HepG2 (cell line): ENCODE data around the gene CD300LG. TPM values are rescaled to one million over a fixed set of nuclear protein-coding genes. Genes with fewer than 3 reads are reported as not detected.
A peak's percentile ranks its signal among the peaks of the same experiment; 100 is the strongest.

Source experiments
- CENPT ChIP-seq: sonication (generic); formaldehyde crosslinking; IDR thresholded peaks from 2 replicates; pipeline ENCODE4 v1.8.0; 2022; ENCODE audit warnings: low read depth, mild to moderate bottlenecking, moderate library complexity, missing genetic modification reagents
- DMAP1 ChIP-seq: IDR thresholded peaks from 2 replicates; pipeline ENCODE4 v1.6.1; 2016
- EEA1 ChIP-seq: sonication (generic); formaldehyde crosslinking; IDR thresholded peaks from 2 replicates; pipeline ENCODE4 v1.5.1; 2020; ENCODE audit warnings: mild to moderate bottlenecking, missing genetic modification reagents, borderline replicate concordance
- GATAD2A ChIP-seq: IDR thresholded peaks from 2 replicates; pipeline ENCODE4 v1.6.1; 2016
- KAT7 ChIP-seq: IDR thresholded peaks from 2 replicates; pipeline ENCODE4 v1.6.1; 2018; ENCODE audit warnings: borderline replicate concordance, missing compliant biosample characterization
- MAX ChIP-seq: IDR thresholded peaks from 2 replicates; pipeline ENCODE4 v1.6.1; 2012; ENCODE audit warnings: inconsistent platforms
- MEIS2 ChIP-seq: sonication (generic); formaldehyde crosslinking; IDR thresholded peaks from 2 replicates; pipeline ENCODE4 v1.9.0; 2021; ENCODE audit warnings: mild to moderate bottlenecking, missing genetic modification reagents
- PAF1 ChIP-seq: IDR thresholded peaks from 2 replicates; pipeline ENCODE4 v1.6.1; 2016; ENCODE audit warnings: missing genetic modification reagents, missing compliant biosample characterization
- SNAPC4 ChIP-seq: sonication (generic); formaldehyde crosslinking; IDR thresholded peaks from 2 replicates; pipeline ENCODE4 v1.4.0; 2020; ENCODE audit warnings: mild to moderate bottlenecking, missing genetic modification reagents
- SOX13 ChIP-seq, 3 experiments: fragments of 450-650 bp in 1 of 3; sonication (generic) in 1 of 3; formaldehyde crosslinking in 1 of 3; IDR thresholded peaks in 2 of 3; conservative IDR thresholded peaks in 1 of 3; 2 replicates each; pipeline versions ENCODE4 v1.5.0 to v1.6.1; 2016 to 2020; ENCODE audit warnings: antibody characterized with exemption in 1 of 3, mild to moderate bottlenecking in 1 of 3, missing compliant biosample characterization in 1 of 3, missing genetic modification reagents in 1 of 3, moderate library complexity in 1 of 3
- TBL1XR1 ChIP-seq: fragments of 150-350 bp; IDR thresholded peaks from 2 replicates; pipeline ENCODE4 v1.6.1; 2014; ENCODE audit warnings: borderline replicate concordance, low read length; ENCODE audit not compliant: partially characterized antibody
- TSC22D2 ChIP-seq: sonication (generic); formaldehyde crosslinking; IDR thresholded peaks from 2 replicates; pipeline ENCODE4 v1.5.1; 2020; ENCODE audit warnings: missing genetic modification reagents, mild to moderate bottlenecking, borderline replicate concordance
- ZBTB3 ChIP-seq: sonication (generic); formaldehyde crosslinking; IDR thresholded peaks from 2 replicates; pipeline ENCODE4 v1.4.0; 2020; ENCODE audit warnings: low read depth, mild to moderate bottlenecking, moderate library complexity, missing genetic modification reagents, borderline replicate concordance
- ZNF124 ChIP-seq: sonication (generic); formaldehyde crosslinking; IDR thresholded peaks from 2 replicates; pipeline ENCODE4 v1.4.0; 2020; ENCODE audit warnings: missing genetic modification reagents
- ZNF235 ChIP-seq: sonication (generic); formaldehyde crosslinking; IDR thresholded peaks from 2 replicates; pipeline ENCODE4 v1.8.1; 2023; ENCODE audit warnings: mild to moderate bottlenecking, missing genetic modification reagents, borderline replicate concordance
- ZNF24 ChIP-seq: fragments of 450-650 bp; IDR thresholded peaks from 2 replicates; pipeline ENCODE4 v1.6.1; 2017; ENCODE audit warnings: antibody characterized with exemption, mild to moderate bottlenecking
- ZNF367 ChIP-seq: sonication (generic); formaldehyde crosslinking; IDR thresholded peaks from 2 replicates; pipeline ENCODE4 v1.4.0; 2020; ENCODE audit warnings: missing genetic modification reagents, borderline replicate concordance
- ZNF431 ChIP-seq: sonication (generic); formaldehyde crosslinking; IDR thresholded peaks from 2 replicates; pipeline ENCODE4 v1.9.0; 2022; ENCODE audit warnings: missing genetic modification reagents, low read depth, mild to moderate bottlenecking, borderline replicate concordance
- ZNF543 ChIP-seq: sonication (generic); formaldehyde crosslinking; IDR thresholded peaks from 2 replicates; pipeline ENCODE4 v1.4.0; 2020; ENCODE audit warnings: mild to moderate bottlenecking, missing genetic modification reagents
- ZNF550 ChIP-seq: sonication (generic); formaldehyde crosslinking; IDR thresholded peaks from 2 replicates; pipeline ENCODE4 v1.4.0; 2020; ENCODE audit warnings: mild to moderate bottlenecking, missing genetic modification reagents, borderline replicate concordance
- ZNF605 ChIP-seq: sonication (generic); formaldehyde crosslinking; IDR thresholded peaks from 2 replicates; pipeline ENCODE4 v1.8.0; 2022; ENCODE audit warnings: mild to moderate bottlenecking, missing genetic modification reagents
- ZNF768 ChIP-seq: sonication (generic); formaldehyde crosslinking; IDR thresholded peaks from 2 replicates; pipeline ENCODE4 v1.4.0; 2020; ENCODE audit warnings: missing genetic modification reagents
- ZZZ3 ChIP-seq: sonication (generic); formaldehyde crosslinking; IDR thresholded peaks from 2 replicates; pipeline ENCODE4 v1.4.0; 2020; ENCODE audit warnings: missing genetic modification reagents, mild to moderate bottlenecking, borderline replicate concordance
- polyA plus RNA-seq, 8 experiments: library from polyadenylated mRNA; depleted of rRNA in 3 of 8; stranded (reverse) in 7 of 8; unstranded in 1 of 8; fragments of >200 nt; fragmentation: Illumina TruSeq in 4 of 8; extraction: Trizol in 4 of 8; gene quantifications; 2 replicates each; pipeline versions ENCODE4 v1.2.1 to v1.2.3, GENCODE V29; 2011 to 2016; ENCODE audit warnings: low read depth in 4 of 8, missing spikeins in 1 of 8, mixed read lengths in 1 of 8; ENCODE audit not compliant: insufficient read depth in 1 of 8
- total RNA-seq, 5 experiments: library from RNA; depleted of rRNA; stranded (reverse); fragments of >200 nt; fragmentation: Illumina TruSeq; extraction: Trizol; gene quantifications; 2 replicates each; pipeline ENCODE4 v1.2.3, GENCODE V29; 2016; ENCODE audit warnings: low read depth in 1 of 5

CD300LG gene
- total and polyA plus RNA-seq, 2 of the 13 experiments (the other 11 are each of a cell fraction or from before 2014, with no cell fraction given), result not detected

- TF ChIP-seq ZNF768 (no peak), CENPT (CRISPR knock-in tag) (no peak), DMAP1 (no peak; the same call in 1 of the 2 replicates), ZNF124 (0 out of 2 replicates have a peak, but pooled peaks have one; percentile 40), ZNF543 (CRISPR knock-in tag) (no peak), TBL1XR1 (no peak), GATAD2A (CRISPR knock-in tag) (peak; percentile 88), TSC22D2 (CRISPR knock-in tag) (no peak), ZBTB3 (CRISPR knock-in tag) (no peak), ZZZ3 (CRISPR knock-in tag) (no peak), KAT7 (CRISPR knock-in tag) (no peak), ZNF605 (CRISPR knock-in tag) (no peak), MEIS2 (peak; percentile 91), SNAPC4 (CRISPR knock-in tag) (no peak), ZNF235 (CRISPR knock-in tag) (no peak), ZNF367 (no peak), ZNF431 (CRISPR knock-in tag) (no peak), ZNF550 (CRISPR knock-in tag) (no peak), MAX (peak; percentile 63; the same call in 1 of the 2 replicates), SOX13 (IDR thresholded peaks at IDR 0.05) (peak; percentile 85), SOX13 (CRISPR knock-in tag; conservative IDR thresholded peaks at IDR 0.05 in 1 of 2, IDR thresholded peaks at IDR 0.05 in 1 of 2) (peak in 1 of 2 experiments; percentile 91; a peak in 2 of 4 replicates), ZNF24 (no peak), EEA1 (CRISPR knock-in tag) (no peak), PAF1 (CRISPR knock-in tag) (no peak)
These were observed 45.1 kb upstream of the CD300LG start (continued) for GRCh38 chr17:43801844-43802243.
